ENCODE data around the gene SGPP2. TPM values are rescaled to one million over a fixed set of nuclear protein-coding genes. Genes with fewer than 3 reads are reported as not detected.

Gene SGPP2
- polyA plus RNA-seq, 4 donors: 4.0 to 19.1 (median 8.1) TPM

DNA sequence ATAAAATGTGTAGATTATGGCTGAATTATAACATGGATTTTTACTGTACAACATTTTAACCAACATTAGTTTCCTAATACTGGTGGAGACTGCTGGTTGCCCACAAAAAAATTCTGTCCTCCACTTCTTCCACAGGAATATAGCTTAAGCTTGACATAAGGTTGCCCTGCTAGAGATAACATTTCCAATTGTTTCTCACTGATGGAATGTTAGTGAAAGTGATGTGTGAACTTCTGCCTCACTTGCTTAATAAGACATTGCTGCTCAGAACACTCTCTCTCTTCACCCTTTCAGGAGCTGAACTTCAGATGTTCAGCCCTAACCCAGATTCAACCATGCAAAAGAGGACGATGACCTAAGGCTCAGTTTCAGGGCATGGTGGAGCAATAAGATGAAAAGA, 2.7 kb upstream of the SGPP2 start:
- Histone ChIP-seq H3K4me1 (ENCODE audit: control insufficient read depth in 3 of 3, insufficient read depth in 2 of 3, low read depth in 1 of 3, low read length in 2 of 3) (peaks cover 0 to 21% (median 0%) of the 10 kb centered on the region in 3 donors), H3K27me3 (ENCODE audit: control insufficient read depth in 3 of 3, insufficient read depth in 3 of 3, low read length in 3 of 3) (peaks cover 0 to 24% (median 10%) of the 10 kb centered on the region in 3 donors), H3K9me3 (ENCODE audit: control insufficient read depth in 2 of 2, insufficient read depth in 1 of 2, low read depth in 1 of 2, low read length in 1 of 2) (no peaks in the 10 kb centered on the region), H3K27ac (ENCODE audit: low read depth in 1 of 3, low read length in 2 of 3) (no peak overlapping the region), H3K36me3 (ENCODE audit: control insufficient read depth in 3 of 3, insufficient read depth in 2 of 3, low read depth in 1 of 3, low read length in 3 of 3) (no peaks in the 10 kb centered on the region), H3K4me3 (ENCODE audit: low read depth in 1 of 3, low read length in 3 of 3) (no peak overlapping the region)
- 79 to 86% (median 86%) methylated on average over 1 of the region's 1 CpG for WGBS, 3 donors
- DNase-seq: no peak
- no peak for FAIRE-seq

DNA sequence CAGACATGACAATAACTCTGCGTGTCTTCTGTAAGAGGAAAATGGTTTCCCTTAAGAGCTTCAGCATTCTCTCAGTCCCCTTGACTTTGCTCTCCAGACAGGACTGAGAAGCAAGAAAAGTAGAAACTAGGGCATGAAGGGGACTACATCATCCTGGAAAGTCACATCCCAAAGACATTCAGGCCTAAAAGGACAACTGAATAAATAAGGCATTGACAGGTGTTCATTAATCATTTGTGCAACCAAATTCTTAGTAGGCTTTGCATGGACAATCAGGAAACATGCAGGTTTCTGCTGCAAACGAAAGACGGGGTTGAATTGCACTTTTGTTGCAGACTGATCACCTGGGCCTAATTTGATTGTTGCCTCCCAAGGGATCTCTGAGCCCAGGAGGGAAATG, 1.2 kb upstream of the SGPP2 start:
- peaks cover 0 to 24% (median 10%) of the 10 kb centered on the region in 3 donors for H3K27me3 ChIP-seq (ENCODE audit: control insufficient read depth in 3 of 3, insufficient read depth in 3 of 3, low read length in 3 of 3)
- H3K4me1 ChIP-seq (ENCODE audit: control insufficient read depth in 3 of 3, insufficient read depth in 2 of 3, low read depth in 1 of 3, low read length in 2 of 3): peaks cover 0 to 30% (median 0%) of the 10 kb centered on the region in 3 donors
- whole genome bisulfite sequencing, 3 donors: 48 to 58% (median 52%) methylated on average over 3 of the region's 3 CpGs
- no peak for FAIRE-seq
- no peaks in the 10 kb centered on the region for H3K9me3 ChIP-seq (ENCODE audit: control insufficient read depth in 2 of 2, insufficient read depth in 1 of 2, low read depth in 1 of 2, low read length in 1 of 2)
- no peaks in the 10 kb centered on the region for H3K36me3 ChIP-seq (ENCODE audit: control insufficient read depth in 3 of 3, insufficient read depth in 2 of 3, low read depth in 1 of 3, low read length in 3 of 3)
- DNase-seq: no peak
- no peak overlapping the region for H3K4me3 ChIP-seq (ENCODE audit: low read depth in 1 of 3, low read length in 3 of 3)
- no peak overlapping the region for H3K27ac ChIP-seq (ENCODE audit: low read depth in 1 of 3, low read length in 2 of 3)

DNA sequence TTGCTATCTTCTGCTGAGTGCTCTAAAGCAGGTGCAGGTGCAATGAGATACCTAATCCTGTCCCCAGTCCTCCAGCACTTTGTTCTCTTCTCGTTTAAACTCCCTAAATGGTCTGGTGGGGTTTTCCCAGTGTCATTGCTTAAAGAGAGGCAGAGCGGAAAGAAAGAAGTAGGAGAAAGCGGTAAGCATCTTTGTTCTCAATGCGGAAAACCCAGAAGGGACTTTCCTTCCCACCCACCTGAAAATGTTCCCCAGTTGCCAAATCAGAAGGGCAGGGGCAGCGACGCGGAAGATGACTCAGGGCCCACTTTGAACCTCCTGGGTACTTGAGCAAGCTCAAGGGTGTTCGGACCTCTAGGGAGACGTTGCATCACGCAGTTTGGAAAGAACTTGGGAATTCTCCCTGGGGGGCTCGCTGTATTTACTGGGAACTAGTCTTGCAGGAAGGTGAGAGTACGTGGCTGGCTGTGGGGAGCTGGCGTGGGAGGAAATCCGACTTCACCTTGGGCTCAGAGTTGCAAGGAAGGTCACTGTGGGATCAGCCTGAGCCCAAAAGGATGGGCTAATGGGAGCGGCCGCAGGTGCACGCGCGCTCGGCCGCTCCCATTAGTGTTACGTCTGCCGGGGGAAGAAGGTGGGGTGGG, 589 bp upstream of the SGPP2 start:
- no peaks in the 10 kb centered on the region for H3K36me3 ChIP-seq (ENCODE audit: control insufficient read depth in 3 of 3, insufficient read depth in 2 of 3, low read depth in 1 of 3, low read length in 3 of 3)
- H3K9me3 ChIP-seq (ENCODE audit: control insufficient read depth in 2 of 2, insufficient read depth in 1 of 2, low read depth in 1 of 2, low read length in 1 of 2): no peaks in the 10 kb centered on the region
- H3K27me3 ChIP-seq (ENCODE audit: control insufficient read depth in 3 of 3, insufficient read depth in 3 of 3, low read length in 3 of 3): peaks cover 0 to 24% (median 10%) of the 10 kb centered on the region in 3 donors
- H3K4me3 ChIP-seq (ENCODE audit: low read depth in 1 of 3, low read length in 3 of 3): peak overlapping the region in 2 of 3 donors; percentile 48 to 84
- FAIRE-seq (no peak), DNase-seq (peak in 1 of 2 donors; percentile 55)
- H3K27ac ChIP-seq (ENCODE audit: low read depth in 1 of 3, low read length in 2 of 3): peak overlapping the region in 1 of 3 donors; percentile 42
- peaks cover 0 to 30% (median 0%) of the 10 kb centered on the region in 3 donors for H3K4me1 ChIP-seq (ENCODE audit: control insufficient read depth in 3 of 3, insufficient read depth in 2 of 3, low read depth in 1 of 3, low read length in 2 of 3)
- WGBS, 3 donors: 4 to 16% (median 7%) methylated on average over 23 of the region's 23 CpGs

DNA sequence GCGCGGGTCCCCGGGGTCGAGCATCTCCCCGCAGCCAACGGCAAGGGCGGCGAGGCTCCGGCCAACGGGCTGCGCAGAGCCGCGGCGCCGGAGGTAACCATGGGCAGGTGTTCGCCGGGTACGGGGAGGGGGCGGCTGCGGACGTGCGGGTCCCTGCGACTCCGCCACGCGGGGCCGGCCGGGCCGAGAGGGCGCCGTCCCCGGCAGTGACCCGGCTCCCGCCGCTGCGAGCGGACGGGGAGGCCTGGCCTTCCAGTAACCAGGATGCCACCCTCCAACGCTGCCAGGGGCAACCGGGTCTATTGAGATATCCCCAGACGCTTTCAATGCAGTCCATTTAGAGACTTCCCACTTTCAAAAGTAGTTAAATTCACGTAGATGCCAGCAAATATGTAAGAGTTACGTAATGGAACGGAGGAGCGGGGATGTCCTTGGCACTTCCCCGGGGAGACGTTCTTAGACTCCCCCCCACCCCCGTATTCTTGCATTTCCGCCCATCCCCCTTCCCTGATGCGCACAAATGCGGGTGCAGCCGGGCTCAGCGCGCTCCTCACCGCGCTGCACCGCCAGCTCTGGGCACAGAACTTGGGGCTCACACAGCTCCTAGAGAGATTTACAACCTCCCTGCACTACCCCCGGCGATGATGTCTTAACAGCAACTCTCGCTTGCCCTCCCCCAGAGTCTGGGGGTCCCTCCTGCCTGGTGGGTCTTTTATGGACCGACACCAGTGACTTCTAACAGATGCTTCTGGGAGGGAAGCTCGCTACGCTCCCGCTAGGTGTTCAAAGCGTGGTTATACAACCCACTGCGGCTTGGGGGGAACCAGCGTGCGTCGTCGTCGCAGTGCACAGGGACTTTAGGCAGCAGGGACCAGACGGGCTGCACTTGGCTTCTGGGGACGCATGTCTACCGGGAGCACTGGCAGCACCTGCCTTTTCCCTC, 657 bp downstream of the SGPP2 start:
- Histone ChIP-seq H3K4me3 (ENCODE audit: low read depth in 1 of 3, low read length in 3 of 3) (peak overlapping the region; percentile 48 to 84 (median 77)), H3K36me3 (ENCODE audit: control insufficient read depth in 3 of 3, insufficient read depth in 2 of 3, low read depth in 1 of 3, low read length in 3 of 3) (no peaks in the 10 kb centered on the region), H3K27ac (ENCODE audit: low read depth in 1 of 3, low read length in 2 of 3) (peak overlapping the region in 2 of 3 donors; percentile 81 to 88), H3K27me3 (ENCODE audit: control insufficient read depth in 3 of 3, insufficient read depth in 3 of 3, low read length in 3 of 3) (peaks cover 0 to 24% (median 10%) of the 10 kb centered on the region in 3 donors), H3K4me1 (ENCODE audit: control insufficient read depth in 3 of 3, insufficient read depth in 2 of 3, low read depth in 1 of 3, low read length in 2 of 3) (peaks cover 0 to 30% (median 0%) of the 10 kb centered on the region in 3 donors), H3K9me3 (ENCODE audit: control insufficient read depth in 2 of 2, insufficient read depth in 1 of 2, low read depth in 1 of 2, low read length in 1 of 2) (no peaks in the 10 kb centered on the region)
- 2 to 4% (median 2%) methylated on average over 59 to 74 of the region's 74 CpGs for WGBS, 3 donors
- FAIRE-seq (no peak), DNase-seq (peak; percentile 43 to 63)

DNA sequence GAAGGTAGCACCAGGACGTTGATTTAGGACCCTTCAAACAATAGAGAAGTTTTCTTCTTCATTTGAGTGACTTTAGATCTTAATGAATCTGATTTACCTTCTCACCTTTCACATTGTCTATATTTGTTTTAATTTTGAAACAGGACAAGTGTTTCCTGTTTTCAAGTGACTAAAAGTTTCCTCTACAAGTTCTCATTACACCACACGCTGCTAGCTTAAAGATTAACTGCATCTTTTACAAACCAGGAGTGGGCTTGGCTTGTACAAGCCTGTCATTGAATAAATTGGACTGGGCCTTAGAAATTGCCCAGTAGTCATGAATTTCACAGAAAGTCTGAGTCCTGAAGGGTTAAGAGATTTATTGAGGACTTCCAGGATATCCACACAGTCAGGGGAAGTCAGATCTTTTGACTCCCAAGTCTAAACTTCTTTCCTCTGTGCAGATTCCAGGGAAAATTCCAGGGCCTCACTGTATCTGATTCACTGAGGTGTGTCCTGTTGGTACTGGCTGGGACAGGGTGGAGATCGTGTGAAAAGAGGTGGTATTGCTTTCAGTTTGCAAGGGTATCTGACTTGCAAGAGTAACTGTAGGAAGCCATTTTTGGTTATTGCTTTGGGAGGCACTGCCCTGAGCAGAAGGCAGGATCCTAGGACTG, 3.4 kb downstream of the SGPP2 start:
- H3K27ac ChIP-seq (ENCODE audit: low read depth in 1 of 3, low read length in 2 of 3): peak overlapping the region; percentile 79 to 85 (median 81)

GRCh38 chr2:222430071-222430470, 5.7 kb downstream of the SGPP2 start:
- Histone ChIP-seq H3K4me1 (ENCODE audit: control insufficient read depth in 3 of 3, insufficient read depth in 2 of 3, low read depth in 1 of 3, low read length in 2 of 3) (peaks cover 7 to 23% (median 9%) of the 10 kb centered on the region in 3 donors), H3K36me3 (ENCODE audit: control insufficient read depth in 3 of 3, insufficient read depth in 2 of 3, low read depth in 1 of 3, low read length in 3 of 3) (no peaks in the 10 kb centered on the region), H3K27me3 (ENCODE audit: control insufficient read depth in 3 of 3, insufficient read depth in 3 of 3, low read length in 3 of 3) (peaks cover 0 to 4% (median 4%) of the 10 kb centered on the region in 3 donors), H3K9me3 (ENCODE audit: control insufficient read depth in 2 of 2, insufficient read depth in 1 of 2, low read depth in 1 of 2, low read length in 1 of 2) (no peaks in the 10 kb centered on the region), H3K4me3 (ENCODE audit: low read depth in 1 of 3, low read length in 3 of 3) (no peak overlapping the region), H3K27ac (ENCODE audit: low read depth in 1 of 3, low read length in 2 of 3) (no peak overlapping the region)
- WGBS, 3 donors: 88 to 97% (median 88%) methylated on average over 3 of the region's 3 CpGs
- no peak for DNase-seq
- no peak for FAIRE-seq

More for the DNA sequence above, 3.4 kb downstream of the SGPP2 start:
- WGBS, 3 donors: 10 to 37% (median 17%) methylated on average over 3 of the region's 3 CpGs
- FAIRE-seq (no peak), DNase-seq (peak; percentile 85 to 94)
- Histone ChIP-seq H3K9me3 (ENCODE audit: control insufficient read depth in 2 of 2, insufficient read depth in 1 of 2, low read depth in 1 of 2, low read length in 1 of 2) (no peaks in the 10 kb centered on the region), H3K27me3 (ENCODE audit: control insufficient read depth in 3 of 3, insufficient read depth in 3 of 3, low read length in 3 of 3) (peaks cover 0 to 21% (median 10%) of the 10 kb centered on the region in 3 donors), H3K4me3 (ENCODE audit: low read depth in 1 of 3, low read length in 3 of 3) (peak overlapping the region in 1 of 3 donors; percentile 1), H3K4me1 (ENCODE audit: control insufficient read depth in 3 of 3, insufficient read depth in 2 of 3, low read depth in 1 of 3, low read length in 2 of 3) (peaks cover 6 to 30% (median 7%) of the 10 kb centered on the region in 3 donors), H3K36me3 (ENCODE audit: control insufficient read depth in 3 of 3, insufficient read depth in 2 of 3, low read depth in 1 of 3, low read length in 3 of 3) (no peaks in the 10 kb centered on the region)

DNA sequence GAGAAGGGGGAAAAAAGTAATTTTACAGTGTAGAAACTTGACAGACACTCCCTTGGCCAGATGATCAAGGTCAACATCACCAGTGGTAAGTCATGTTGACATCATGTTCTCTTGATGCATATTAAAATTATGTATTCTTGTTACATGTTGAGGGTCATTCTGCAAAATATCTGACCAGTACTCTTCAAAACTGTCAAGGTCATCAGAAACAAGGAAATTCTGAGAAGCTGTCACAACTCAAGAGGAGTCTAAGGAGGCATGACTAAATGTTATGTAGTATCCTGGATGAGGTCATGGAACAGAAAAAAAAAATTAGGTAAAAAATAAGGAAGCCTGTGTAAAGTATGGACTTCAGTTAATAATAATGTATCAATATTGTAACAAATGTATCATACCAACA, 6.3 kb downstream of the SGPP2 start:
- no peaks in the 10 kb centered on the region for H3K36me3 ChIP-seq (ENCODE audit: control insufficient read depth in 3 of 3, insufficient read depth in 2 of 3, low read depth in 1 of 3, low read length in 3 of 3)
- H3K9me3 ChIP-seq (ENCODE audit: control insufficient read depth in 2 of 2, insufficient read depth in 1 of 2, low read depth in 1 of 2, low read length in 1 of 2): no peaks in the 10 kb centered on the region
- no peak overlapping the region for H3K27ac ChIP-seq (ENCODE audit: low read depth in 1 of 3, low read length in 2 of 3)
- no peak overlapping the region for H3K4me3 ChIP-seq (ENCODE audit: low read depth in 1 of 3, low read length in 3 of 3)
- DNase-seq: no peak
- H3K4me1 ChIP-seq (ENCODE audit: control insufficient read depth in 3 of 3, insufficient read depth in 2 of 3, low read depth in 1 of 3, low read length in 2 of 3): peaks cover 7 to 17% (median 9%) of the 10 kb centered on the region in 3 donors
- no peak for FAIRE-seq
- H3K27me3 ChIP-seq (ENCODE audit: control insufficient read depth in 3 of 3, insufficient read depth in 3 of 3, low read length in 3 of 3): no peaks in the 10 kb centered on the region

DNA sequence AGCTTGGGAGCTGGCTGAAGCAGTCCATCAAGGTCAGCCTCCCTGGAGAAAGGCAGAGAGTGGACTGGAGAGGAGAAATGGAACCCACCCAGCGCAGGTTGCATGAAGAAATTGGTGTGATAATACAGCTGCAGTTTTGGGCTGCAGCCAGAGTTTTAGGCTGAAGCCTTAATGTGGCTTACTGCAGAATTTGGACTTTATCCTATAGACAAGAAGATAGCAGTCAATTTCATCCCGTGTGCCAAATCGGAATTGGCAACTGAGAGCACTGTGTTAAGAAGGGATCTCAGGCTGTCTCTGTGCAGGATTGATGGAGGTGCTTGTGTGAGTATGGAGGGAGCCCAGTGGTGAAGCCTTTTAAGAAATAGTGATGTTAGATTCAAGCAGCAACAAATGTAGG, 7.5 kb downstream of the SGPP2 start:
- no peak overlapping the region for H3K4me3 ChIP-seq (ENCODE audit: low read depth in 1 of 3, low read length in 3 of 3)
- no peaks in the 10 kb centered on the region for H3K36me3 ChIP-seq (ENCODE audit: control insufficient read depth in 3 of 3, insufficient read depth in 2 of 3, low read depth in 1 of 3, low read length in 3 of 3)
- H3K27me3 ChIP-seq (ENCODE audit: control insufficient read depth in 3 of 3, insufficient read depth in 3 of 3, low read length in 3 of 3): no peaks in the 10 kb centered on the region
- 8 to 44% (median 39%) methylated on average over 3 of the region's 3 CpGs for WGBS, 3 donors
- FAIRE-seq (no peak), DNase-seq (peak in 1 of 2 donors; percentile 68)
- H3K9me3 ChIP-seq (ENCODE audit: control insufficient read depth in 2 of 2, insufficient read depth in 1 of 2, low read depth in 1 of 2, low read length in 1 of 2): no peaks in the 10 kb centered on the region
- peak overlapping the region in 2 of 3 donors; percentile 5 to 35 for H3K27ac ChIP-seq (ENCODE audit: low read depth in 1 of 3, low read length in 2 of 3)
- H3K4me1 ChIP-seq (ENCODE audit: control insufficient read depth in 3 of 3, insufficient read depth in 2 of 3, low read depth in 1 of 3, low read length in 2 of 3): peaks cover 7 to 12% (median 7%) of the 10 kb centered on the region in 3 donors
